ENCODE measurements around the gene EGFLAM.

The EGFLAM gene

DNA sequence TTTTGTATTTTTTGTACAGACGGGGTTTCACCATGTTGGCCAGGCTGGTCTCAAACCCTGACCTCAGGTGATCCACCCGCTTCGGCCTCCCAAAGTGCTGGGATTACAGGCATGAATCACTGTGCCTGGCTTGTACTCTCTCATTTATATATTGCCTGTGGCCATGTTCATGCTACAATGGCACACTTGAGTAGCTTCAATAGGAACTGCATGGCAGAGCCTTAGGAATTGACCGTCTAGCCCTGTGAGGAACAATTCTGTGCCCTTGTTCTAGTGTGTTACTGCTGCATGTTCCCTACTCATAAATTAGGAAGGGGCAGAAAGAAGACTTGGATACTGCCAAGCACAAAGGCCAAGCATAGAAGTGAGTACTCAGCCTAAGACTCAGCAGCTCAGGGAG lies 193.8 kb downstream of the EGFLAM start:
- H2AFZ ChIP-seq (ENCODE audit: low read length) = no peak overlapping the region
- H2BK15ac ChIP-seq (ENCODE audit: low read length) = no peak overlapping the region
- H2AK5ac ChIP-seq (ENCODE audit: low read depth, low read length) = no peak overlapping the region
- no peak overlapping the region for H4K91ac ChIP-seq (ENCODE audit: low read depth, low read length, poor library complexity)
- H3K14ac ChIP-seq (ENCODE audit: low read length) = no peak overlapping the region
- H3K9ac ChIP-seq (ENCODE audit: low read depth, low read length, poor library complexity) = no peak overlapping the region
- H3K4ac ChIP-seq (ENCODE audit: low read length) = no peak overlapping the region
- no peak overlapping the region for H3K4me2 ChIP-seq (ENCODE audit: insufficient read depth, low read length, poor library complexity, severe bottlenecking)
- no peak overlapping the region for H3K18ac ChIP-seq (ENCODE audit: low read length)
- H3K36me3 ChIP-seq (replicated peaks in 1 of 2; ENCODE audit: control insufficient read depth in 2 of 2, insufficient read depth in 2 of 2, low read length in 2 of 2) = no peaks in the 10 kb centered on the region
- no peaks in the 10 kb centered on the region for H3K79me1 ChIP-seq (ENCODE audit: low read depth, low read length)
- H2BK120ac ChIP-seq (ENCODE audit: low read depth, low read length) = no peak overlapping the region
- no peak overlapping the region for H3K27ac ChIP-seq (replicated peaks; ENCODE audit: low read length)
- H3K23ac ChIP-seq (ENCODE audit: low read depth, low read length, poor library complexity) = no peak overlapping the region
- no peak overlapping the region for H4K8ac ChIP-seq (ENCODE audit: low read depth, low read length)
- H3K4me1 ChIP-seq (ENCODE audit: control insufficient read depth in 2 of 2, insufficient read depth in 1 of 2, low read depth in 1 of 2, low read length in 2 of 2) = no peaks in the 10 kb centered on the region
- H2BK5ac ChIP-seq (ENCODE audit: low read length) = no peak overlapping the region
- WGBS, 2 donors (ENCODE audit: extremely low coverage in 2 of 2, insufficient read length in 2 of 2, insufficient replicate concordance in 1 of 2) = no CpG with 5 or more reads among the region's 4 CpGs
- no peak overlapping the region for H2BK12ac ChIP-seq (ENCODE audit: low read length)
- H3K4me3 ChIP-seq (ENCODE audit: low read length in 2 of 2) = no peak overlapping the region
- no peaks in the 10 kb centered on the region for H3K27me3 ChIP-seq (ENCODE audit: control insufficient read depth in 3 of 3, insufficient read depth in 3 of 3, low read depth in 1 of 3, low read length in 3 of 3)
- DNase-seq (ENCODE audit: low spot score) = no peak
- H3K9me3 ChIP-seq (replicated peaks in 1 of 2; ENCODE audit: control insufficient read depth in 2 of 2, insufficient read depth in 1 of 2, low read depth in 1 of 2, low read length in 2 of 2) = no peaks in the 10 kb centered on the region

DNA sequence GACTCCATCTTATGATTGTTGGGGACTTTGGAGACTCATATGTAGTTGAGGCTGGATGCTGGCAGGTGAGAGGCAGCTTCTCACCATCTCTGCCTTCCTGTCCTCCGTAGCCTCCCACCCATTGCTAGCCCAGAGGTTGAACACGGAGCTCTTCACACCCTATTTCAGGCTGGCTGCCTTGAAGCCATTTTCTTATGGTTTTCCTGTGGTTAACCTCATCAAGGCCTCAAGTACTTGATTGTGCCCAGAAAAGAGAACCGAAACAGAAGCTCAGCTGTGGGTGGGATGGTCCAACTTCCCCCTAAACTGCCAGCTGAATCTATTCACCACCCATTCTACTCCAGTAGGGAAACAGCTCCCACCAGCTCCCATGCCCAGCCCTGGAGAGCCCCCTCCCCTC lies 195.1 kb downstream of the EGFLAM start:
- Histone ChIP-seq H3K36me3 (replicated peaks in 1 of 2; ENCODE audit: control insufficient read depth in 2 of 2, insufficient read depth in 2 of 2, low read length in 2 of 2) (no peaks in the 10 kb centered on the region), H2AK5ac (ENCODE audit: low read depth, low read length) (no peak overlapping the region), H3K9me3 (replicated peaks in 1 of 2; ENCODE audit: control insufficient read depth in 2 of 2, insufficient read depth in 1 of 2, low read depth in 1 of 2, low read length in 2 of 2) (no peaks in the 10 kb centered on the region), H4K91ac (ENCODE audit: low read depth, low read length, poor library complexity) (no peak overlapping the region), H2BK120ac (ENCODE audit: low read depth, low read length) (no peak overlapping the region), H3K18ac (ENCODE audit: low read length) (no peak overlapping the region), H3K27ac (replicated peaks; ENCODE audit: low read length) (no peak overlapping the region), H2BK5ac (ENCODE audit: low read length) (no peak overlapping the region), H3K4me1 (ENCODE audit: control insufficient read depth in 2 of 2, insufficient read depth in 1 of 2, low read depth in 1 of 2, low read length in 2 of 2) (no peaks in the 10 kb centered on the region), H3K4ac (ENCODE audit: low read length) (no peak overlapping the region), H3K27me3 (ENCODE audit: control insufficient read depth in 3 of 3, insufficient read depth in 3 of 3, low read depth in 1 of 3, low read length in 3 of 3) (no peaks in the 10 kb centered on the region), H4K8ac (ENCODE audit: low read depth, low read length) (no peak overlapping the region), H3K4me3 (ENCODE audit: low read length in 2 of 2) (no peak overlapping the region), H3K79me1 (ENCODE audit: low read depth, low read length) (no peaks in the 10 kb centered on the region), H2AFZ (ENCODE audit: low read length) (no peak overlapping the region), H3K23ac (ENCODE audit: low read depth, low read length, poor library complexity) (no peak overlapping the region), H2BK15ac (ENCODE audit: low read length) (no peak overlapping the region), H2BK12ac (ENCODE audit: low read length) (no peak overlapping the region), H3K14ac (ENCODE audit: low read length) (no peak overlapping the region), H3K4me2 (ENCODE audit: insufficient read depth, low read length, poor library complexity, severe bottlenecking) (no peak overlapping the region), H3K9ac (ENCODE audit: low read depth, low read length, poor library complexity) (no peak overlapping the region)
- WGBS, 2 donors (ENCODE audit: extremely low coverage in 2 of 2, insufficient read length in 2 of 2, insufficient replicate concordance in 1 of 2) = no CpG with 5 or more reads among the region's 3 CpGs
- no peak for DNase-seq (ENCODE audit: low spot score)

DNA sequence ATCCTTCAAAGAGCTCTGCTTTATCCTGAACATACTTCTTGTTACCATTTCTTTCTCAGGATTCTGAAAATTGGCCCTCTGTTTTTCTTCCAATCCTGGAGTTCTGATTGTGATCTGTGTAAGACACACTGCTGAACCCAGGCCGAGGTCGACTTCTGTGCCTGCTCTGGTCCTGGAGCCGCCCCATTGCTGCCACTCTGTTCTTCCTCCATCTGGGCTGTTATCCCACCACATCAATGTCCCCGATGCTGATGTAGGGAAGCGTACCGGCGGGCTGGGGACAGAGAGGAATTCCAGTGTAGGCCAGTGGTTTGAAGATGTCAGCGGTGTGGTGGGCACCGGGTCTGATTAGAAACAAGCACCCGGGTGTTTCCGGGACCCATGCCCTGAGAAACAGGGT lies 195.6 kb downstream of the EGFLAM start:
- Histone ChIP-seq H3K18ac (ENCODE audit: low read length) (peak overlapping the region; percentile 39), H3K27me3 (ENCODE audit: control insufficient read depth in 3 of 3, insufficient read depth in 3 of 3, low read depth in 1 of 3, low read length in 3 of 3) (no peaks in the 10 kb centered on the region), H2BK5ac (ENCODE audit: low read length) (no peak overlapping the region), H3K79me1 (ENCODE audit: low read depth, low read length) (no peaks in the 10 kb centered on the region), H3K36me3 (replicated peaks in 1 of 2; ENCODE audit: control insufficient read depth in 2 of 2, insufficient read depth in 2 of 2, low read length in 2 of 2) (no peaks in the 10 kb centered on the region), H2BK120ac (ENCODE audit: low read depth, low read length) (no peak overlapping the region), H3K23ac (ENCODE audit: low read depth, low read length, poor library complexity) (no peak overlapping the region), H4K91ac (ENCODE audit: low read depth, low read length, poor library complexity) (no peak overlapping the region), H2BK12ac (ENCODE audit: low read length) (no peak overlapping the region), H3K14ac (ENCODE audit: low read length) (no peak overlapping the region), H3K4me1 (ENCODE audit: control insufficient read depth in 2 of 2, insufficient read depth in 1 of 2, low read depth in 1 of 2, low read length in 2 of 2) (no peaks in the 10 kb centered on the region), H3K4me2 (ENCODE audit: insufficient read depth, low read length, poor library complexity, severe bottlenecking) (no peak overlapping the region), H2BK15ac (ENCODE audit: low read length) (no peak overlapping the region), H3K27ac (replicated peaks; ENCODE audit: low read length) (no peak overlapping the region), H3K9ac (ENCODE audit: low read depth, low read length, poor library complexity) (no peak overlapping the region), H3K4me3 (ENCODE audit: low read length in 2 of 2) (no peak overlapping the region), H2AK5ac (ENCODE audit: low read depth, low read length) (no peak overlapping the region), H4K8ac (ENCODE audit: low read depth, low read length) (no peak overlapping the region), H3K9me3 (replicated peaks in 1 of 2; ENCODE audit: control insufficient read depth in 2 of 2, insufficient read depth in 1 of 2, low read depth in 1 of 2, low read length in 2 of 2) (no peaks in the 10 kb centered on the region), H2AFZ (ENCODE audit: low read length) (no peak overlapping the region), H3K4ac (ENCODE audit: low read length) (no peak overlapping the region)
- no peak for DNase-seq (ENCODE audit: low spot score)
- no CpG with 5 or more reads among the region's 11 CpGs for WGBS, 2 donors (ENCODE audit: extremely low coverage in 2 of 2, insufficient read length in 2 of 2, insufficient replicate concordance in 1 of 2)

DNA sequence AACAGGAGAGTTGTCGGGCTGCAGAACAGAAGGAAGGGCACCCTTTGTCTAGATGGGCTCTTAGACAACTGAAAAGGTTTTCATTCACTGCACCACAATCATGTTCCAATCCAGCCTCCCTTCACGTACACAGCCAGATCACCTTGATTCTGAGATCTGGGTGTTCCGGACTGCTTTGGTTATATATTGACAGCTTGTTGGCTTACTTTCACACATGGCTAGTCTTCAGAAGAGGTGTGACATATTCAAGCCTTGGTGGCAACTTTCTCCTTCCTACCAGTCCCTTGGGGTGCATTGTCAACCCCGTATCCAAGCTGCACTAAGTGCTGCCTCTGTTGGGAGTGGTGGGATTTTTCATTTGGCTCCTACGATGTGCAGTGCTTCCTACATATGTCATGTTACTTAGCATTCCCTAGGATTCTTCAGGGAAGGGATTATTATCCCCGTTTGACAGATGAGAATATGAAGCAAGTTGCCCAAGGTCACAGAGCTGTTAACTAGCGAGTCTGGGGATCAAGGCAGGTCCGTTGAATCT lies 197.5 kb downstream of the EGFLAM start:
- no peak overlapping the region for H2BK15ac ChIP-seq (ENCODE audit: low read length)
- no peaks in the 10 kb centered on the region for H3K9me3 ChIP-seq (replicated peaks in 1 of 2; ENCODE audit: control insufficient read depth in 2 of 2, insufficient read depth in 1 of 2, low read depth in 1 of 2, low read length in 2 of 2)
- no peak overlapping the region for H3K4me3 ChIP-seq (ENCODE audit: low read length in 2 of 2)
- no peak overlapping the region for H3K18ac ChIP-seq (ENCODE audit: low read length)
- no peak overlapping the region for H3K23ac ChIP-seq (ENCODE audit: low read depth, low read length, poor library complexity)
- no peak overlapping the region for H2BK12ac ChIP-seq (ENCODE audit: low read length)
- no peak overlapping the region for H4K8ac ChIP-seq (ENCODE audit: low read depth, low read length)
- no peak overlapping the region for H3K4me2 ChIP-seq (ENCODE audit: insufficient read depth, low read length, poor library complexity, severe bottlenecking)
- H2AFZ ChIP-seq (ENCODE audit: low read length) = no peak overlapping the region
- no peaks in the 10 kb centered on the region for H3K4me1 ChIP-seq (ENCODE audit: control insufficient read depth in 2 of 2, insufficient read depth in 1 of 2, low read depth in 1 of 2, low read length in 2 of 2)
- WGBS, 2 donors (ENCODE audit: extremely low coverage in 2 of 2, insufficient read length in 2 of 2, insufficient replicate concordance in 1 of 2) = no CpG with 5 or more reads among the region's 8 CpGs
- H2AK5ac ChIP-seq (ENCODE audit: low read depth, low read length) = no peak overlapping the region
- H3K36me3 ChIP-seq (replicated peaks in 1 of 2; ENCODE audit: control insufficient read depth in 2 of 2, insufficient read depth in 2 of 2, low read length in 2 of 2) = no peaks in the 10 kb centered on the region
- no peak overlapping the region for H3K14ac ChIP-seq (ENCODE audit: low read length)
- no peak overlapping the region for H3K27ac ChIP-seq (replicated peaks; ENCODE audit: low read length)
- H3K9ac ChIP-seq (ENCODE audit: low read depth, low read length, poor library complexity) = no peak overlapping the region
- no peaks in the 10 kb centered on the region for H3K79me1 ChIP-seq (ENCODE audit: low read depth, low read length)
- no peaks in the 10 kb centered on the region for H3K27me3 ChIP-seq (ENCODE audit: control insufficient read depth in 3 of 3, insufficient read depth in 3 of 3, low read depth in 1 of 3, low read length in 3 of 3)
- H4K91ac ChIP-seq (ENCODE audit: low read depth, low read length, poor library complexity) = no peak overlapping the region
- no peak for DNase-seq (ENCODE audit: low spot score)
- no peak overlapping the region for H2BK120ac ChIP-seq (ENCODE audit: low read depth, low read length)
- H2BK5ac ChIP-seq (ENCODE audit: low read length) = no peak overlapping the region
- no peak overlapping the region for H3K4ac ChIP-seq (ENCODE audit: low read length)

Measured in neuronal stem cell (in vitro differentiated cells).